RCC 7860 (cell line): ENCODE results near the gene CRK.
"Not testable (repeated sequence)": the region's sequence is repeated elsewhere in the genome, so short reads cannot be mapped to it uniquely, and the experiment has no call there.

Source experiments
- DNase-seq: peaks from one replicate; pipeline ENCODE4 v3.0.0-alpha.2; 2015; ENCODE audit warnings: low spot score
- FAIRE-seq: peaks from 2 replicates; lab custom pipeline; 2012; peaks lifted over from hg19 to GRCh38; lab: Jason Lieb, UNC

The CRK gene

GRCh38 chr17:1431631-1432104 is 24.4 kb downstream of the CRK start:
- DNase-seq = no peak
- no peak for FAIRE-seq

GRCh38 chr17:1423456-1424135 is 32.4 kb downstream of the CRK start:
- DNase-seq (no peak), FAIRE-seq (no peak)

DNA sequence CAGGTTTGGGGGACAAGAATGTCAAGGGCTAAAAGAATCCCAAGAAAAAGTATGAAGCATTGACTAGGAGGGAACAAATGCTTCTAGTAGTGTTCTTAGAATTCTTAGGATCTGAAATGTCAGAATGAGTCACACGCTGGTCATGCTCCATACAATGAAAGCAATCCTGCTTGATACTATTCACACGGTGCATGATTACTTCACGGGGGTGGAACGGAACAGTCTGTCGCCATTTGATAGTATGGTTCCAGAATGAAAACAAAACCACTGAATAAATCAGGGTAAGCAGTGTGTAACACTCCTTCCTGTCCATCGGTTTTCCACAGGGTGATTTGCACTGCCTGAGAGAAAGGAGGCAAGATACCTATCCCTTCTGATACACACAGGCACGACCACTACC is 33.1 kb downstream of the CRK start:
- FAIRE-seq = peak; percentile 97
- DNase-seq = peak; percentile 85

- no peak for FAIRE-seq
Measured at GRCh38 chr17:1421470-1421869, 34.6 kb downstream of the CRK start.

DNA sequence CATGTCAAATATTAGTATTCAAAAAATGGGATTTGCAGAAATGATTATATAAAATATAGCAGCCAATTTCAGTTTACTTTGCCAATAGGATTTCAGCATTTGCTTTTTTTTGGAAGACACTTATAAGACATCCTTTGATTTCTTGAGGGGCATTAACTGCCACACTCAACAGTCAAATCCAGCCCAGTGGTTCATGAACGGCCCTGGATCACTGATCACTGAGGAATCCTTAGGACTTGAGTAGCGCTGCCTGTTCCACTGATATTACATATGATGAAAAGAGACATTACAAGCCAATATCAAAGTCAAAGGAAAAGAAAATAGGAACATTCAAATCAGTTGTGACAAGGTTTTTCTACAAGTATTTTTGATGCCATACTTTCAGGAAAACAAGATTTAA is 35.1 kb downstream of the CRK start:
- FAIRE-seq (no peak), DNase-seq (no peak)

More at GRCh38 chr17:1421470-1421869, 34.6 kb downstream of the CRK start:
- no peak for DNase-seq

GRCh38 chr17:1420163-1420562 is 35.9 kb downstream of the CRK start:
- DNase-seq (no peak), FAIRE-seq (no peak)

DNA sequence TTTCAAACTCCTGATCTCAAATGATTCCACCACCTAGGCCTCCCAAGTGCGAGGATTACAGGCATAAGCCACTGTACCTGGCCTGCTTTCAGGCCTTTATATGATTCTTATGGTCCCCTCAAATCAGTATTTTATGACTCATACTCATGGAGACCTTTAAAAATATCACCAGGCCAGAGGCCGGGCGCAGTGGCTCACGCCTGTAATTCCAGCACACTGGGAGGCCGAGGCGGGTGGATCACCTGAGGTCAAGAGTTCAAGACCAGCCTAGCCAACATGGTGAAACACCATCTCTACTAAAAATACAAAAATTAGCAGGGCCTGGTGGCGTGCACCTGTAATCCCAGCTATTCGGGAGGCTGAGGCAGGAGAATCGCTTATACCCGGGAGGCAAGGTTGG is 37.6 kb downstream of the CRK start:
- FAIRE-seq, DNase-seq: not testable (repeated sequence)

- DNase-seq (no peak), FAIRE-seq (no peak)
Measured at GRCh38 chr17:1416414-1416813, 39.6 kb downstream of the CRK start.

GRCh38 chr17:1414634-1415033 is 41.4 kb downstream of the CRK start:
- DNase-seq (no peak), FAIRE-seq (no peak)

DNA sequence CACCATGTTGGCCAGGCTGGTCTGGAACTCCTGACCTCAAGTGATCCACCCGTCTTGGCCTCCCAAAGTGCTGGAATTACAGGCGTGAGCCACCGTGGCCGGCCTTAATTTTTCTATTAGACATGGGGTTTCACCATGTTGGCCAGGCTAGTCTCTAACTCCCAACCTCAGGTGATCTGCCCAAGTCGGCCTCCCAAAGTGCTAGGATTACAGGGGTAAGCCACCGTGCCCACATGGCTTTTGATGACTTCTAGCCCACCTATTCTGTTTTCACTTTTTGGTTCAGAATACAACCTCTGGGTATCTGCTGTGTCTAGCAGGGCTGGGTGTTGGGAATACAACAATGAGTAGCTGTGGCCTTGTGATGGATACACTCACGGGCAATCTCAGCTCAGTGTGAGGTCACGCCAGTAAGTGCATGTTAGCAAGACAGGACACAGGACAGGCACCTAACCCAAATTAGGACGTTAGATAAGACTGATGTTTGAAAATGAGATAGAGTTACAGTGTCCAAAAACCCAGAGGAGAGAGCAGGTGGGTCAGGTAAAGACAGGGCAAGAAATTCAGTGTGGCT is 41.9 kb downstream of the CRK start:
- FAIRE-seq = no peak
- DNase-seq = no peak

DNA sequence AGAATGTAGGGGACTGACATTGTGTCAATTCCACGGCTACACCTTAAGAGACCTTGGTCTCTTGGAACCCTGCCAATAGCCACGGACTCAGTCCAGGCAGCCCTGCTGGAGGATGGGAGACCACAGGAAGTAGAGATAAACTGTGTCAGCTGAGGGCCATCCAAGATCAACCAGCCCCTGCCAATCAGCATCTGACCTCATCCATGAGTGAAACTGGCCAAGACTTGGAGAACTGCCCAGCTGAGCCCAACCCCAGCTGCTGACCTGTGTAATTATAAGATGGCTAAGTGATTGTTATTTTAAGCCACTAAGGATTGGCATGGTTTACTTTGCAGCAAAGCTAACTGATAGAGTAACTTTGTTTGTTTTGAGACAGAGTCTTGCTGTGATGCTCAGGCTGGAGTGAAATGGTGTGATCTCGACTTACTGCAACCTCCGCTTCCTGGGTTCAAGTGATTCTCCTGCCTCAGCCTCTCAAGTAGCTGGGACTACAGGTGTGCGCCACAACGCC is 42.7 kb downstream of the CRK start:
- DNase-seq (peak; percentile 84), FAIRE-seq (peak; percentile 87)

GRCh38 chr17:1412185-1413110 is 43.6 kb downstream of the CRK start:
- DNase-seq (no peak), FAIRE-seq (no peak)

DNA sequence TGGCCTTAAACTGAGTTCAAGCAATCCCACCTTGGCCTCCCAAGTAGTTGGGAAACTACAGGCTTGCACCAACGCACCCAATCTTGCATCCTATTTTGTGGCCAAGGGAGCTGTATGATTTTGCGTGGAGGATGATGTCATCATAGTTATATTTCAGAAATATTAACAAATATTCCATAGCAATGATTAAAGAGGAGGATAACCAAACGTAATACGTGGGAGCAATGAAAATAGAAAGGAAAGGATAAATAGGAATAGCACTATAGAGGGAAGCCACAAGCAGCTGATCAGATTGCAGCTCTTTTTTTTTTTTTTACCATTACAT is 53.8 kb downstream of the CRK start:
- no peak for FAIRE-seq
- no peak for DNase-seq

DNA sequence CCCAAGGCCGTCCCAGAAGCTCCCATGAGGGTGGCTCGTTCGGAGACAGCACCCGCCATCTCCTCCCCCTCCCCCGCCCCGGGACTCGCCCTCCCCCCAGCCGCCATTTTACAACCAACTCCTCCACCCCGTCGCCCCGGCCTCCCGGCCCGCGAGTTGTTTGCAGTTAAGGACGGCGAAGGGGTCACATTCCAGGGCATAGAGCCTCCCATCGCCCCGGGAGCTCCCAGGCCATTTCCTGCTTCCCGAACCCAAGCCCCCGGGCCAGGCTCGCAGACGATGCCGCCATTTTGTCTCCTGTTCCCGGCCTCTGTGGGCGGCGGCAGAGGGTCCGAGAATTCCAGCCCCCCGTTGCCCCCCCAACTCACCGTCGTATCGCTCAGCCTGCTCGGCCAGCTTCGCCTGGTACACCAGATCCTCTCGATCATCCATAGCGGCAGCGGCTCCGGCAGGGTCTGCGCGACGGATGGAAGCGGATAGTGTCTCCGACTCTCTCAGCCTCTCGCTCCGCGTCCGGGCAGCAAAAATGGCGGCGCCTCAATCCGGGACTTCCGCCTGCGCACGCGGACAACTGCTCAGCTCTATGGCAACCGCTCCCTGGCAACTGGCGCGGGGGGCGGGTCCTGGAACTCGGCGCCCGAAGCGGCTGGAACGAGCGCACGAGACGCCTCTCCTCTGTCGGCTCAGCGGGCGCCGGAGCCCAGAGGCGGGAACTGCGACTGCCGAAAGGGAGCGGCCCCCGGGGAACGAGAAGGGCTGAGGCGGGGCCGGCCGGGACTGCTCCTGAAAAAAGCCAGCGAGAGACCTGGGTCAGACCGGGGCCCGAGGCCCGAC is 56.1 kb downstream of the CRK start, which contains the start of gene YWHAE:
YWHAE (minus strand) TSS at position 544 of the 834 bp plus-strand sequence; CDS start at position 432, 112 bp downstream.
- FAIRE-seq = peak; percentile 48
- peak; percentile 89 for DNase-seq

DNA sequence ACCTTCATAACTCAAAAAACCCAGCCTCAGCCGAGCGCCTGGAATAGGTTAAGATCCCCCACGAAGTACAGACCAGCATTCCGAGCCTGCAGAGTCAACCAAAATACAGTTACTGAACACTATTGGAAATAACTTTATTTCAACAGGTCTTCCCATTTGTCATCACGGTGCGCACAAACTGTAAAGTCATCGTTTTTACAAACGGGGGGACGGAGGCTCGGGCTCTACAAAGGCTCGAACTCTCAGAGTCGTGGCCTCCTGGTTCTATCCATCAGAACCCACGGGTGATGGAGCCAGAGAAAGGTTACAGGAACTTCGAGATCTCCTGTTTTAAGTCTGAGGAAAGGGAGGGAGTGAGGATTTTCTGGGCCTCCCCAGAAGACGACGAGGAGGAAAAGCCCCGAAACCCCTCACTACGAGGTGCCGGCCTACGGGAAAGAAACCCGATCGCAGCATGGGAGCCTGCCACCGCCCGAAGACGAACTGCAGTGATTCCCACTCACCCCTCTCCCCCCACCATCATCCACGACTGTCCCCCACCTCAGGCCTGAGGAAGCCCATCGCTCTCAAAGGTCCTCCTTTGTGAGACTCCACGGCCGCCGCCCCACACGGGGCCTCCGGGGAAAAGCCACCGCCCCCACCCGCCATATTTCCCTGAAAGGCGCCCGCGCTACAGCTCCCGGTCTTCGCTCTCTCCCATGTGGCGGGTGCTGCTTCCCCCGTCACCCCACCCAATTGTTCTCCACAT is 56.9 kb downstream of the CRK start:
- no peak for FAIRE-seq
- no peak for DNase-seq

DNA sequence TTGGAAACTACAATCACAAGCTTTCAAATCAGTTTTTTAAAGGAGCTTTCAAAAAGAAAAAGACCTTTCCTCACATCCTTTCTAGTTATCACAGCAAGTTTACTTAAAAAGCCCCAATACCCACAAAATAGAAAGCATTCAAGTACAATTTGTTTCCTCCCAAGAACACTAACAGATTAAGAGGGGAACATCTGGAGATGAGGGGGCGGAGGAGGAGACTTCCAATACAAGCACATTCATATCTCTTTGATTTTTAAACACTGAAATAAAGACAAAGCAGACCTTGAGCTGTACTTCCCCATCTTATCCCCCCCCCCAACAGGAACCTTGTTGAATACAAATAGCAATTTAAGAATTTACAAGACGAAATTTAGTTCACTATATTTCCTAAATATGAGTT is 58.0 kb downstream of the CRK start:
- DNase-seq (no peak), FAIRE-seq (no peak)

- not testable (repeated sequence) for DNase-seq, FAIRE-seq
Measured at GRCh38 chr17:1395876-1396665, 60.0 kb downstream of the CRK start.

GRCh38 chr17:1391577-1391976 is 64.5 kb downstream of the CRK start:
- no peak for DNase-seq
- FAIRE-seq = no peak
